GM18868 (cell line): Measurements from ENCODE around the gene OSR1.
A peak's percentile ranks its signal among the peaks of the same experiment; 100 is the strongest.

Source experiments
- ATAC-seq: cut with Tn5 transposase; IDR thresholded peaks from one replicate; pipeline ENCODE4 v1.9.1; 2021; ENCODE audit warnings: mild to moderate bottlenecking, moderate library complexity; ENCODE audit not compliant: unreplicated experiment

Gene OSR1

DNA sequence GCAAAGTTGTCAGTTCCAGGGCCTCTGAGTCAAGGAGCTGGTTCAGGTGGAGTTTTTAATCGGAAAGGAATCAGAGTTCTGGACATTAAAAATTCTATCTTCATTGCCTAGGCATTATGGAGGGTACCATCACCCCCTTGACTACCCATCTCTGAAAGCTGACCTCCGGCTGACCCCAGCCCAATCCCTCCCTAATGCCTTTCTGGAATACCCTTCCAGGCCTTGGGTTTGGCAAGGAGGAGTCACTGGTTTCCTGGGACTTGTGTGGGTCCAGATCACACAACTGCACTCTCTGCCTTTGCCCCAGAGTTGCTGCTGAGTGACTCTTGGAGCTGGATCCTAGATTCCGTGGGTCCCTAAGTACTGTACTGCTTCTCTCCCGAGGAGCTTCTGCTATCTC, 1.0 kb upstream of the OSR1 start:
- no peak for ATAC-seq

DNA sequence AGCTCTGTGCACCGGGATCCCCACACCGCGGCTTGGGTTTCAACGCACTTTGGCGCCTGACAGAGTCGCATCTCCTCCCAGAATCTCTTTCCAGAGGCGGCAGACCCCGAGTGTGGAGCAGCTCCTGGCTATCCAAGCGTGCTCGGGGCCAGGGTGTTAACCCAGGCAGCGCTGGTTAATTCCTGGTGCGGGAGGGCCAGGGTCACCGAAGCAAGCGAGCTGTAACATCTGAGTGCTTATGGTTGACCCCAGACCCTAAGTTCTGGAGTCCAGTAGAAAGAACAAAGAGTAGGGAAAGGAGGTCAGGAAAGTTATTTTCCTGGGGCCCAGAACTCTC, 566 bp upstream of the OSR1 start:
- no peak for ATAC-seq

DNA sequence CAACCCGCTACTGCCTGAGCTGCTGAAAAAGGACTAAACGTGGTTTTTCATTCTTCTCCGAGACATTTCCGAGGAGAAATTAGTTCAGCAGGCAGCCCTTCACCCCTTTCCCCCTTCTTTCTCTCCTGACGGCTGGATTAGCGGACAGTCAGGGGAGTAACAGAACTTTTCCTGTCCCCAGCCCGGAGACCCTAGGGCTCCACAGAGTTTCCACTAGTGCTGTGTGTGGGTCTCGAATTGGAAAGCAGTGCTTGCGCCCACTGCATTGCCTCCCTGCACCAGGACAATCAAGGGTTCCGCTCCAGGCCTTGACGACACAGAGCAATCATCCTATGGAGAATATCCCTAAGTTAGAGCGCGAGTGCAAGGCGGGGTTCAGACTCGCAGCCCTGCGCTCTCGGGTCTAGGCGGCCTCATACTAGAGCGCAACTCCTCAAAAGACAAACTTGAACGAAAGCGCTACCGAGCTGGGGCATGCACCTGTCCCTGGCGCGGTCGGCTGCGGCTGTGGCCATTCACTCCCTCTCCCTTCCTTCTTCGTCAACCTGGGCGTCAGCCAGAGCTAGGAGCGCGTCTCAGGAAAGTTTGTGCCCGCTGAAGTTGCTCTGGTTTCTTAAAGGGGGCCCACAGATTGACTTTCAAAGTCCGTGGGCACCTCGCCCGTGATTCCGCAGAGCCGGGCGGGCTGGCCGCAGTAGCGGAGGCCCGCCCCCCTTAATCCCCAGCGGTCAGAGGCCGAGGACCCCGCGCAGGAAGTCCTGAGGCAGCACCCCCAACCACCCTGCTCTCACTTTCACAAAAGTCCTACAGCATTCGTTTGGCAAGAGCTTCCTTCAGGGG, 801 bp downstream of the OSR1 start:
- ATAC-seq, result no peak

DNA sequence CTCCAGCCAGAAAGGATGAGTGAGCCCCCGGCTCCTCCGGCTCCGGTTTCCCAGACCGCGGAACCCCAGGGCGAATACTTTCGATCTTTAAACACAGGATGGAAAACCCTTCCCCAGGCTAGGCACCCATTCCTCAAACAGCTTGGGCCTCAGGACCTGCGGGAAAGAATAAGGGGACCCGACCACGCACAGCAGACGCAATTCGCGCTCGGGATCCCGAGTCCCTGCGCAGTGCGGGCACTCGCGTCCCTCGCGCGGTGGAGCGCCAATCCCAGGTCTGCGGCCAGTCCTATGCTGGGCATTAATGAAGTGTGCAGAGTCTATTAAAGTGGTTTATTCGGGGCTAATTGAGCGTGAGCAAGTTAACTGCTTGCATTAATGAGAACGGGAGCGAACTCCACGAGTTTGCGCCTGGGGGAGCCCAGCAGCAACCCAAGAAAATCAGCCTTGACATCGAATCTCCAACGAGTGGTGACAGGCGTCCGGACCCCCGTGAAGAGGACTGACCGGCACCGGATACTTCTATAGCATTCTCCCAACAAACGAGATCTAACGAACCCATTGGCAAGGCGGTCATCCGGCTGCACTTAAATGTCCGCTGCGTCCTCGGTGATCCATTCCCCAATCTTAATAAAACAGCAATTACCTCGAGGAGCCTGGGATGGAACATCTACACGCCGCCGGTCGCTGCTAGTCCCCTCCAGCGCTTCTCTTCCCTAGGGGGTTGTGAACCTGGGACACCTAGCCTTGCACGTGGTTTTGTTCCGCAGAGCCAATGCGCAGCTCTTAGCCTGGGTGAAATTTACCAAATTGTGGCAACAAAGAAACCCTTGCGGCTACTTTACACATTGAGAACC, 1.6 kb downstream of the OSR1 start:
- ATAC-seq, result no peak

DNA sequence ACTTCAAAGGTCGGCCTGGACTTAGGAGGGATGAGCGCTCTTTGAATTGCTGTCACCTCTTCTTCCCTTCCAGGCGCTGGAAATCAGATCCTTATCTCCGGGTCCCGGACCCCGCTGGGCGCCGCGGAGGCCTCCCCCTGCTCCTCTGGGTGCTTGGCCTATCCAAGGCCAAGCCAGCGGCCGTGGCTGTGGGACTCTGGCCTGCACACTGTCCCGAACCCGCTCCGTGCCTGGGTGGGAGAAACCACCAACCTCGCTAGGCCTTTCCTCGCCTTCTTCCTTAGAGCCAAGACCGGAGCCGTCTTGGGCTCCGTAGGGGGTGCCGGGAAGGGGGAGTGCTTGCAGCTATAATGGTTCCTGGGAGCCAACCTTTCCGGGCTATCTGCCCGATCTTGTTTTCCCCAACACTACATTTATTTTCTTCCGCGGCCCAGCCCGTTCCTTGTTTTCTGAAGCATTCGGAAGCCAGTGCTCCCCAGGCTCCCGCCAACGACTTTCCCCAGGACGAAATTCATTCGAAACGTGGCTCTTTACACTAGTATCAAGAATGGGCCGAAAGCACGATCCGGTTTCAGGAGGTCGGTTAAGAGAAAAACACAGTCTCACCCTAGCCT, 2.4 kb downstream of the OSR1 start:
- no peak for ATAC-seq

DNA sequence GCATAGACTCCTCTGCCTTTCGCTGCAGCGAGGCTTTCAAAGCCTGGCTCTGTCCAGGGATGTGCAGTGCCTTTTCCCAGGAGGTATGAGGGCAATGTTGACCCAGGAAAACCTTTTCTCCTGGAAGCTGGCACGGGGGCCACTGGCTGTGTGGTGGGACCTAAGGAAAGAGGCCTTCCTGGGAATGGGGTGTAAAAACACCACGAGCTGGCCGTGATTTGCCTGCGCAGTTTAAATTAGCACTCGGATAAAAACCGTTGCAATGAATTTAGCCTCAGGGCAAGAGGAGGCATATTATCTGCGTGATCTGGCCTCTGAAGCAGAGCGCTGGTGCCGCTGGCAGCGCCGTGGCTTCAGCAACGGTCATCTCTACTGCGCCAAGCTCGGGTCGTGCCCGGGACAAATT, 3.0 kb downstream of the OSR1 start:
- ATAC-seq, result no peak

DNA sequence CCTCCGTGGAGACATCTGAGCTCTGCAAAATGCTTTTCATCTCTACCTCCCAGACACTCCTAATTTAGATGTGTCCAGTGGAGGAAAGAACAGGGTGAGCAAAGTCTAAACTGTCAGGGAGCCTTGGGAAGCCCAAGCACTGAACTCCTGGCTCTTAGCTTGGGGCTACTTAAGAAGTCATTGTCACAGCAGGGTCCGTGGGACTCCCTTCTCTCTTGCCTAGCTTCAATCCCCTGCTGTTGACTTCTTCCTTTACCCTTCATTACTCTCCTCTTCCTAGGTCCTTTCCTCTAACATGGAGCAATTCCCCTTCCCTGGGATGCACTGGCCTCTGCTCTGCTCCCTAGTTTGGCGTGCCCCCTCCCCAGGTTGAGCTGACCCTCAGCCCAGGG, 3.4 kb downstream of the OSR1 start:
- ATAC-seq, result no peak

DNA sequence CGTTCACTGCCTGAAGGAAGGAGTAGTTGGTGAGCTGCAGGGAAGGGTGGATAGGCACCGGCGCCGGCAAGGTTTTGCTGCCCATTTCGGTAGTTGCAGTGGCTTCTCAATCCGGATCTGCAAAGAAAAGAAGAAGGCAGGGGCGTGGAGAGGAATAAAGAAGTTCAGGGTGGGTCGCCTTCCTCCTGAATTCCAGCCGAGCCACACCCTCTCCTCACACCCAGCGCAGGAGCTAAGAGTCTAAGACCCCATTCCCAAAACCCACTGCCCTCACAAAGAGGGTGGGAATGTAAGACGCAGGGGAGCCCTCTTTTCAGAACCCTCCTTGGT, 4.7 kb downstream of the OSR1 start:
- no peak for ATAC-seq

DNA sequence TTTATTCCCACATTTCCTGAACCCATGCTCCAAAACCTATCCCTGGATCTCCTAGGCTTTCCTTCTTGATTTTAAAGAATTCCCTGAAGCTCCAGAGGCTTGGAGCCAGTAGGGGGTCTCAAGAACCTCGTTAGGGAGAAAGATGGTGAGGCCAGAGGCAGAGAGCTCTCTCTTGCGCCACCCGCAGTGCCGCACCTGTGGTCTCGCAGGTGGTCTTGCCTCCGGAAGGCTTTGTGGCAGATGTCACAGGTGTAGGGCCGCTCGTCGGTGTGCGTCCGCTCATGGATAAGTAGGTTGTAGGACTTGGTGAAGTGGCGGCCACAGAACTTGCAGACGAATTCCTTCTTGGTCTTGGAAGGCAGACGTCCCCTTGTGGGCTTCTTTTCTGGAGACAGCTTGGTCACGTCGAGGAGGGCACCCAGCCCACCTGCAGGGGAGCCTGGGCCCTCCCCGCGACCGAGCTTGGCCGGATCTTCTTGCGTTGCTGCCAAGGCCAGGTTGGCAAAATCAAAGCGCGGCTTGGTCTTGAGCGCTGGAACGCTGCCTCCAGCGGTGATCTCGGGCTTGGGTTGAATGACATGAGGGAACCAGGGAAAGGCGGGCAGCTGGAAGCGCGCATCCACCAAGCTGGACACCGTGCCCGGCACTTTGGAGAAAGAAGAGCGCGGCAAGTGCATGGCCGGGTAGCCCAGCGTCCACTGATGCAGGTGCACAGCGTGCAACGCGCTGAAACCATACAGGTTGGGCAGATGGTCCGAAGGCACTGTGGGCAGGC, 5.3 kb downstream of the OSR1 start:
- no peak for ATAC-seq

DNA sequence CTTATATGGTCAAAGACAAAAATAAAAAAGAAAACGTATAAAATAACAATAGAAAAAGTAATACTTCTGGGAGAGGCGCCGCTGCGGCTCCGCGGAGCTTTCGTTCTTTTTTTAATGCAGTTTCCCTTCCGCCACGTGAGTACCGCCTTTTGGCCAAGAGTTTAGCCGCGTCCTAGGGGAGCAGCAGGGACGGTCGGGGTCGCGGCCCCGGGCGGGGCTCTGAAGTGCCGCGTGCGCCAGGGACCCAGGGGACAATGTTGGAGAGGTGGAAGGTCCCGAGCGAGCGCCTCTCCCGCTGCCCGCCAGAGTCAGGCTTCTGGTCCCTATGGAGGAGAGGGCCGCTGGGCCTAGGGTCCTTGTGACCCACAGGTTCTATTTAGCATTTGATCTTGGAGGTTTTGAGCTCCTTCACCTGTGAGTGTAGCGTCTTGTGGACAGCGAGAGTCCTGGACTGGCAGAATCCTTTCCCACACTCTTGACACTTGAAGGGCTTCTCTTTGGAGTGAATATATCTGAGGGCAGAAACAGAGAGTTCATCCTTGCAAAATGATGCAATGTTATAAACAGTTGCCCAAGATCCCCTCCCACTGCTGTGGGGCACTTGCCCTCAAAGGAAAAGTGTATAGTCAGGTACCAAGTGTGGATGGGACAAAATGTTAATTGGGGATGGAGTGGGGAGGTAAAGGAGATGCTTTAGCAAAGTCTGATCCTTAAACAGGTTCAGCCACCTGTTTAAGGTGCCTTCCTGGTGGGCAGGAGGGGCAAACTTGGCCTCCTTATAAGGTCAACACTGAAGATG, 6.3 kb downstream of the OSR1 start:
- ATAC-seq, result no peak

DNA sequence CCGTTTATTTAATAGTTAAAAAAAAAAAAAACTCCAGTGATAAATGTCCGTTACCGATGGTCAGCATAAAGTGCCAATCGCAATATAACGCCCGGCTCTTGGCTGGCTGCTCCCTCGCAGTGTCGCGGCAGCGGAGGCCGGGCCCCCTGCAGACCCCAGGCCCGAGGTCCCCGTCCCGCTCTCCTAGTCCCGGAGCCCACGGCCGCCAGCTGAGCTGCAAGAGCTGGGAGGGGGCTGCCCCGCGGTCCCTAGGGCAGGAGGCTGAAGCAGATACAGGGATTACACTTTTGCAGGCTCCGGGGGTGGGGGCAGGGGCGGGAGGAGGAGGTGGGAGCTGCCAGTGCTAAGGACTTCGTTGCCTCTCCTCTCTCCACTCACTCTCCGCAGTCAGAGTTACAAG, 6.9 kb downstream of the OSR1 start:
- ATAC-seq, result no peak

DNA sequence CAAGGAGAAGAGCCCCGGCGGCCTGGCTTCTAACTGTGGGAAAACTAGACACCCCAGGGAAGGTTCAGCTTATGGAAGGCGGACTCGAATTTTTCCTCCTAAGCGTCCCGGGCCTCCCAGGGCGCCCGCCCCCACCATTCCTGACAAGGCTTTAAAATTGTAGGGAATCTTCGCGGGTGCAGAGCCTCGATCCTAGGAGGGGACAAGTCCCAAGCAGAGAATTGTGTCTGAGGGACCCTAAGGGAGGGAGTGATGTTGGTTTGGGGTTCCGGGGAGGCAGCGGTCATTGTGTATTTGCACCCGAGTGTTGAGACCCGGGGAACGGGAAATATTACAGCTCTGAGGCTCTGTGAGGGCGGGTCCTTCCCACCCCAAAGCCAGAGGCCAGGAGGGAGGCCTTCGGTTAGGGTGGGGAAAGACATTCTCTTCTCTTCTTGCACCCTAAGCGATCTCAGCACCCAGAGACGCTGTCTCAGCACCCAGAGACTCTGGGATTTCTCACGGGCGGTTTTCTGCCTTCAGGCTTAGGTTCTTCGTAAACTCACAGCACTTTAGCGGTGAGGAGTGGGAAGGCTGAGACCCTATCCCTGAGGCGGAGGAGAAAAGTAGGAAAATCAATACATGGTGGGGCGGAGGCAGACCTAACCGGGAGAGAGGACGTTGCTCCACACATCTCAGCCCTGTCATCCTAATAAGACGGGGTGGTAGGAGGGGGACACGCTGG, 7.6 kb downstream of the OSR1 start:
- ATAC-seq, result no peak

DNA sequence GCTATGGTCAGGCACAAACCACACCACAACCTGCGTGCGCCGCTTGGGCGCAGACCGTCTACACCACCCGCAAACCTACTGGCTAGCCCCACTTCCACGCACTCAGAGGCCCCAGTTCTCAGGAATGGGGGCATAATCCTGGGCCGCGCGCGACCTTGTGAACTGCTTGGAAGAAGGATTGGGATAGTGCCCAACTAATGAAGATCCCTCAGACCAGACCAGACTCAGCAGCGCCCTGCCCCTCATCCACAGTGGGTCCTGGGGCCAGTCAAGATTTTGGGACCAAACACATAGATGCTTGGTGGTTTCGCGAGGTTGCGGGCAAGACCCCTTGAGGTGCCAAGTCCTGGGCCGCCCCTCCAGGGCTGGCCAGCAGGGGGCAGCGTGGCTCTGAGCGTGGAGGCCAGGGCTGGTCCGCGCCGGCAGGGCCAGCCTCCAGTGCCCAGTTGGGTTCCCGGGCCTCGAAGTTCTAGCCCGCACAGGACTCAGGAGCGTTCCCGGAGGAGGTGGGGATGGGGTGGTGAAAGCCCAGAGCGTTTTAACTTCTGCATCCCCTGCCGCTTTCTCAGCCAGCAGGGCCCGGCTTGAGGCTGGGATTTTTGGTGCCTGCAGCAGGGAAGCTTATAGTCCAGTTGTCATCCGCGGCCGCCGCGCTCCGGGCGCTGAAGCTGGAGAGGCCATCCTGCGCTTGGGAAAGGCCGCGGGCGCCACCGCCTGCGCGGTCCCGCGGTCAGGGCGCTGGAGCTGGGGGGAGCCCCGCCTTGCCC, 8.3 kb downstream of the OSR1 start:
- no peak for ATAC-seq

DNA sequence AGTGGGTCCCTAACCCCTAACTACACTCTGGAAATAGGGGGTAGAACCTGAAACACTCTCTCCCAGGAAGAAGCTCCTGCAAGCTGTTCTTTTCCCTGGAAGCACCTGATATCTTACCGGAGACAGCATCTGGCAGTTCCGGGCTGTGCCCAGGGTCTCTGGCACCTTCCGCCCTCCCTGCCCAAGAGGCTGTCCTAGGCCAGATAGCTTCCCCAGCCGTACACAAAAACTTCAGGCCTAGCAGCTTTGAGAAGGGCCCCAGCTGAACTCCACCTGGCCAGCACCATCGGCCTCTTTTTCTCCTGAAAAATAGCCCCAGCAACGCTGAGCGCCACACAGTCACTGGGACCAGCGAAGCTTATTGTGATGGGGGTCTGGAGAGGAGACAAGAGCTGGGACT, 9.7 kb downstream of the OSR1 start:
- ATAC-seq, result no peak

DNA sequence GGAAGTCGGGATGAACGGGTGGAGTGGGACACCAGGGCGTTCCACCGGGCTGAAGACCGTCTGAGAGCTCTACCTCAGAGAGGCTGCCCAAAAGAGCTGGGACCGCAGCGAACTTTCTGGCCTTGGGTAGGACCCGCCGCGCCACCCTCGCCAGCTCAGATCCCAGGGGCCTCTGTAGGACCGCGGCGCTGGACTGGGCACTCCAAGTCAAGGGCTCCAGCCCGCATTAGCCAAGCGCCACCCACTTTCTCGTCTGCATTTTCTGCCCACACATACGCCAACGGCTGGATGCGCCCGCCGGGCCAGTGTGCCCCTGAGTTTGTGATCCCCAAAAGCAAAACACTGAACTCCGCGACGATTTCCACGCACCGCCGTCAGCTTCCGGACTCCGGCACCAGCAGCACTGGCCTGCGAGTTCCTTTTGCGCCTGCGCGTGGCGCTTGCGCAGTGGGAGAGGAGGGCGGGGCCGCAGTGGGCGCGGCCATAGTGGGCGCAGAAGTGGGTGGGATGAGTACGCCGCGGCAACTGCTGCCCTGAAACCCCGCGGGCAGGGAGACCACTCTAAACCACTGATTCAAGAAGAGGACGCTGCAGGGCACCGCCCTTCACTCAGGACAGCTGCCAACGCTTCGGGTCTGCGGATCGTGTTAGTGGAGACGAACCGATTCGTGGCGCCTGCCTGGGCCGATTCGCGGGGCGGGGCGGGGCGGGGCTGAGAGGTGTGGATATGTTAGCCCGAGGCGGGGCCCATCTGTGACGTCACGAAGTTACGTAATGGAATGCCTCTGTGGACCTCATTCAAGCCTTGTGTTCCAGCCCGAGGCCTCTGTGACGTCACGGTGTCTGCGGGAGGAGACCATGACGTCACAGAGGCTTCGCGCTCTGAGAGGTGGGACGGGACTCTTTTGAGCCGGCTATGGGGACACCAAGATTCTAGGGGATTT, 10.5 kb downstream of the OSR1 start:
- peak; percentile 90 for ATAC-seq

DNA sequence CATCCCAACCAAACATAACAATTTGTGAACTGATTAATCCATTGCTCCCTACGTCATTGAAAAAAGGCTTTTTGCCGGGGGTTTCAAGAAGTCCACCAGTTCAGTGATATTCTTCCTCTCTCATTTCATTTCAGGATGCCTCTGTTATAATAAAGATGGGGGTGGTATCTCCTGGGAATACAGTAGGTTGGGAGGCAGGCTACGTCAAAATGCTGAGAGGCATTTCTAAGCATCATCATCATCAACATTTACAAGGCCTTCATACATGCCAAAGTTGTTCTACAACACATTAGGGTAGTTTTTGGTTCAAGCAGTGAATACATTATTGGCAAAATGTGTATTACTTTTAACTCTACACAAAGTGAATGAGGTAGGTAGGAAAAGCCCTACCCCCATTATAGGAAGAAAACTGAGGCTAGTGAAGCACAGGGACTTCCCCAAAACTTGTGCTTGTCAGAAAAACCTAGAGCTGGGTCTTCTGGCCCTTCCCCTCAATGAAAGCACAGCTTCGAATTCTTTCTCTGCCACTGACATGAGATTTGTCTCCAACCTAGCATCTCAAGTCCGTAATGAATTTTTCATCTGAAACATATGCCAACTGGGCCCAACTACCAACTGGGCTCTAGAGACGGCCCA, 11.3 kb downstream of the OSR1 start:
- ATAC-seq, result peak; percentile 13

DNA sequence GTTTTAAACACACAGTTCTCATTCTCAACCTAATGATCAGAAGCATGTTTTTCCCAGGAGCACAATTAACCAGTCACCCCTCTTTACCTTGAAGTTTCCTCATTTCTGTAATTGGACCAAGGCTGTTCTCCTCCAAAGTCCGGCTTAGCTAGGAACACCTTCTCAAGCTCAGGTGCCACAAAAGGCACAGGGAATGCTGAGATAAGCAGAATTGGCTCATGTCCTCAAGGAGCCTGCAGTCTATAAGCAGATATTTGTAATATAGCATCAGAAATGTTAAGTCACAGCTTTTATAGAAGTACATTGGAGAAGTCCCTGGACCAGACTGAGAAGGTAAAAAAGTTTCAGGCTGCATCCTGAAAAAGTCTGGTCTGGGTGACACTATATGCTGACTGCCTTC, 20.7 kb downstream of the OSR1 start:
- no peak for ATAC-seq

DNA sequence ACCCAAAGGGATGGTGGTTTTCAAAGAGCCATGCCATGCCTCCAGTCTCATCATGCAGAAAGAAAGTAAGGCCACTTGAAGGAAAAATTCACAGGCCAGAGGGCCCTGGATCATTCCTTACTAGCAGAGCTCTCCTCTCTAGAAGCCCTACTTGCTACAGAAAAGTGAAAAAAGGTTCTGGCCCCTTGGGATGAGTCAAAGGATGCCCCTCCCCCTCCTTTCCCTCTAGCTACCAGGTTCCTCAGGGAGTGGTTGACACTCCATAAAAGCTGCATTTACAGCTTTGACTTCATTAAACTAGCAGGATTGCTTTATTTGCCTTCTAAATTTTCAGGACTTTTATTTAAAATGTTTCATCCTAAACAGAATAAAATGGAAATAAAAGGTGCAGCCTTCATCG, 21.2 kb downstream of the OSR1 start:
- no peak for ATAC-seq
